Ecto neural progenitor cell (in vitro differentiated cells): ENCODE data around the gene SIAH3.

Experiments
- DNase-seq: peaks from one replicate; pipeline ENCODE4 v3.0.0-alpha.2; 2018; ENCODE audit warnings: low spot score

Gene SIAH3

GRCh38 chr13:45737571-45738017 is 114.0 kb downstream of the SIAH3 start:
- DNase-seq, result no peak

GRCh38 chr13:45733361-45733760 is 118.2 kb downstream of the SIAH3 start:
- DNase-seq, result no peak

- no peak for DNase-seq
Measured at GRCh38 chr13:45732916-45733315, 118.6 kb downstream of the SIAH3 start.

GRCh38 chr13:45731455-45731854 is 120.1 kb downstream of the SIAH3 start:
- no peak for DNase-seq

GRCh38 chr13:45728759-45729158 is 122.8 kb downstream of the SIAH3 start:
- peak; percentile 58 for DNase-seq
